EH (cell line): Measurements from ENCODE around the gene PANK4.
"Not testable (repeated sequence)": the region's sequence is repeated elsewhere in the genome, so short reads cannot be mapped to it uniquely, and the experiment has no call there.

Experiments used
- DNase-seq: peaks from one replicate; pipeline ENCODE4 v3.0.0-alpha.2; 2015; ENCODE audit warnings: low read depth

Gene PANK4

DNA sequence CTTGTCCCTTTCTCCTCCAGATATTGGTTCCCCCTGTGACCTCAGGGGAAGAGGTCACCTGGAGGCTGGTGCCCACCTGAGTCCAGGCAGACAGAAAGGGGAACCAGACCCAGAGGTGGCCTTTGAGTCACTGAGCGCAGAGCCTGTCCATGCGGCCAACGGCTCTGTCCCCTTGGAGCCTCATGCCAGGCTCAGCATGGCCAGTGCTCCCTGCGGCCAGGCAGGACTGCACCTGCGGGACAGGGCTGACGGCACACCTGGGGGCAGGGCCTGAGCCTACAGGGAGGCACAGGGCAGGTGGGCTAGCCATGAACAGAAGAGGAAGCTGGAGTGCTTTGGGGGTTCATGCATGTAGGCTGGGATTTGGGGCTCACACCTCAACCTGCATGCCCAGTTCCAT is 32.5 kb upstream of the PANK4 start:
- no peak for DNase-seq

DNA sequence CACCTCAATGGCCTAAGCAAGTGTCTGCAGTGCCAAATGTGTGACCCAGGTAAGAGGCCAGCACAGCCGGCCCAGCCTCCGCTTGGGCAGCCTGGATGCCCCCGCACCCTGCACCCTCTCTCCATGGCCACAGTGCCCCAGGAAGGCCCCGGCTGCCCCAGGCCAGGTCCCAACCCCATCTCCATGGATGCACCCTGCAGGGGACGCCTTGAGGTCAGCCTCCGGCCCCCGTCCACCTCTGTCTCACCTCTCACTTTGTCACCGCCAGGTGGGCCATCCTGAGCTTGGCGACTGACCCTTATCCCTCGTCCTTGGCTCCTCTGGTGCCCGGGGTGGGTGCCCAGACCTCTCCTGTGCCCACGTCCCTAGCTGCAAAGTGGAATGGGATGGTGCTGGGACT is 32.0 kb upstream of the PANK4 start:
- no peak for DNase-seq

DNA sequence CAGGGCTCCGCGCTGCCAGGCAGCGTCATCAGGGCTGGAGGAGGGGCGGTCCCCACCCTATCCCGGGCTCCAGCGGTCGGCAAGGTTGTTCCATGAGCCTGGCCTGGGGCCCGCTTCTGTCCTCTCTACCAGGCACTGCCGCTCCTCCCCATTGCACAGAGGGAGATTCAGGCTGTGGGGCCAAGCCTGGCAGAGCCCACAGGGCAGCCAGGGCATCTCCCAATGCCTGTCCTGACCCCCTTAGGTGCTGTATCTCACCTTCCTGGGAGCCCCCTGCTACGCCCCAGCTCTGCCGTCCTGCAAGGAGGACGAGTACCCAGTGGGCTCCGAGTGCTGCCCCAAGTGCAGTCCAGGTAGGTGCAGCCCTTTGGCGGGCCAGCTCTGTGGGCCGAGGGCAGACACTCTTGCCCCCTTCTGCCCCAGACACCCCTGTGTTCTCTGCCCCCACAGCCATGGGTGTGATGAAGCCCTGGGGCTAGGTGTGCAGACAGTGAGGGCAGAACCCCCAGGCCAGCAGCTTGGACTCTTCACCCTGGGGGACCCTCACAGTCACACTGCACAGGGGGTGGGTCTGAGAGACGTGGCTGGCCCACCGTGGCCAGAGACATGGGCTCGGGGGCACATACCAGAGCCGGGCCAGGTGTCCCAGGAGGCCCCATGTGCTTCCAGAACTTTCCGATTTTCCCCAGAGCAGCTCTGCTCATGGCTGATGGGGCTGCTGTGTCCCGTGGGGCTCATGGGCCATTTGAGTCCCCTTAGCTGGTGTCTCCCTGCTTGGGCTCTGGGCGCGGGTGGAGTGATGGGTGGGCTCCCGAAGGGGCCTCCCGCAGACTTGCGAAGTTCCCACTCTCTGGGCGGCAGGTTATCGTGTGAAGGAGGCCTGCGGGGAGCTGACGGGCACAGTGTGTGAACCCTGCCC is 31.3 kb upstream of the PANK4 start:
- DNase-seq: no peak

DNA sequence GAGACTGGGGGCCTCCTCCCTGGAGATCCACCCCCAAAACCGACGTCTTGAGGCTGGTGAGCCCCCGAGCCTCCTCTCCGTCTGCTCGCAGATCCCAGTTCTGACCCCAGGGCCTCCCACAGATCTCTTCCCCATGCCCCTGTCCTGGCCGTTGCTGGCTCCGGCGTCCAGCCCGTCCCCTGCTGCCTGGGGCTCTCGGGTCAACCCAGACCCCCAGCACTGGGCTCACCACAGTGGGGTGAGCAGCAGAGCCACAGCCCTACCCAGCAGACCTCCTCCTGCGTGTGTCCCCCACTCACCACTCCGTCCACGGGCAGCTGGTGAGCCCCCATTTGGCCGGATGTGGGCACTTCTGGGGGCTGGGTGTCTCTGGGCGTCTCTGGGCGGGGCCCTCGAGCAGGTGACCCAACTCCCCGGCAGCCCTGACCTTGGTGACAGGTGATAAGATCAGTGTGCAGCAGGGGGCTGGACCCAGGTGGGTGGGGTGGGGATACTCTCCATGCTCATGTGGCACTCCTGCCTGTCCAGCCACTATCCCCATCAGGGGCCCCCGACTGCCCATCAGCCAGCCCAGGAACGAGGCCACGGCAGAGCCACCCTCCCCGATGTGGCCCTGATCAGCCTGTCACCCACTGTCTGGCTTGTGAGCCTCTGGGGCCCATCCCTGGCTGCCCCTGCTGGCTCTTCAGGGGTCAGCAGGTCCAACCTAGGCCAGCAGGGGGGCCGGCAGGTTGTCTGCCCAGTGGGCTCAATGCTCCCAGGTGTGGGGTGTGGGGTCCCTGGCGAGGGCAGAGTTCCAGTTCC is 30.5 kb upstream of the PANK4 start:
- DNase-seq: no peak

DNA sequence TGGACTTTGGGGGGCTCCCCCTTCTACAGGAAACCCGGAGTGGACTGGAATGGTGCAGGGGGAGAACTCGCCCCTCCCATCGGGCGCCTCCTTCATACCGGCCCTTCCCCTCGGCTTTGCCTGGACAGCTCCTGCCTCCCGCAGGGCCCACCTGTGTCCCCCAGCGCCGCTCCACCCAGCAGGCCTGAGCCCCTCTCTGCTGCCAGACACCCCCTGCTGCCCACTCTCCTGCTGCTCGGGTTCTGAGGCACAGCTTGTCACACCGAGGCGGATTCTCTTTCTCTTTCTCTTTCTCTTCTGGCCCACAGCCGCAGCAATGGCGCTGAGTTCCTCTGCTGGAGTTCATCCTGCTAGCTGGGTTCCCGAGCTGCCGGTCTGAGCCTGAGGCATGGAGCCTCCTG is 29.9 kb upstream of the PANK4 start, which contains the start of gene TNFRSF14:
TSS of gene TNFRSF14 (plus strand) at position 95 of the 401 bp plus-strand sequence. CDS start at position 389, 294 bp downstream.
- peak; percentile 70 for DNase-seq

DNA sequence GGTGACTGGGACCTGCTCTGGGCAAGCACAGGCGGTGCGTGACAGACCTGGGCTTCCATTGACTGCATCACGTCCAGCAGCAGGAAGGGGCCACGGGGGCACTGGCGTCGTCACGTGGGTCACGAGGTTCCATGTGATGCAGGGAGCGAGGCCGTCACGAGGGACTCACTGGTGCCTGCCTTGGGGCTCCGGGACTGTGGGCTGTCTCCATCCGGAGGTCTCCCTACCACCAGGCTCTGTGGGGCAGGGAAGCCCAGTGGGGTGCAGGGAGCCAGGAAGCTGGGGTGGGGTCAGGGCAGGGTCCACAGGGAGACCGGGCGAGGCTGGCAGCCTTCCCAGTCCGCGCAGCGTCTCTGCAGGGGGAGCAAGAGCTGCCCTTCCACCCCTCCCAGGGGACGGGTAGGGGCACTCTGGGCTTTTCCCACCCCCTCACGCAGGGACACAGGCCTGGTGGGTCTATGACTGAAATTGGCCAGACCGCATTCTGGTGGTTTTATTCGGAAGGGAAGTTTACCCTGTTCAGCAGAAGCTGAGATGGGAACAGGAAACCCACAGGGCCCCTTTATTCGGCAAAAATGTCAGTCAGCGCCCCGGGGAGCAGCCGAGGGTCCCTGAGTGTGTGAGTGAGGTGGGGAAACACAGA is 29.4 kb upstream of the PANK4 start:
- DNase-seq: peak; percentile 26

DNA sequence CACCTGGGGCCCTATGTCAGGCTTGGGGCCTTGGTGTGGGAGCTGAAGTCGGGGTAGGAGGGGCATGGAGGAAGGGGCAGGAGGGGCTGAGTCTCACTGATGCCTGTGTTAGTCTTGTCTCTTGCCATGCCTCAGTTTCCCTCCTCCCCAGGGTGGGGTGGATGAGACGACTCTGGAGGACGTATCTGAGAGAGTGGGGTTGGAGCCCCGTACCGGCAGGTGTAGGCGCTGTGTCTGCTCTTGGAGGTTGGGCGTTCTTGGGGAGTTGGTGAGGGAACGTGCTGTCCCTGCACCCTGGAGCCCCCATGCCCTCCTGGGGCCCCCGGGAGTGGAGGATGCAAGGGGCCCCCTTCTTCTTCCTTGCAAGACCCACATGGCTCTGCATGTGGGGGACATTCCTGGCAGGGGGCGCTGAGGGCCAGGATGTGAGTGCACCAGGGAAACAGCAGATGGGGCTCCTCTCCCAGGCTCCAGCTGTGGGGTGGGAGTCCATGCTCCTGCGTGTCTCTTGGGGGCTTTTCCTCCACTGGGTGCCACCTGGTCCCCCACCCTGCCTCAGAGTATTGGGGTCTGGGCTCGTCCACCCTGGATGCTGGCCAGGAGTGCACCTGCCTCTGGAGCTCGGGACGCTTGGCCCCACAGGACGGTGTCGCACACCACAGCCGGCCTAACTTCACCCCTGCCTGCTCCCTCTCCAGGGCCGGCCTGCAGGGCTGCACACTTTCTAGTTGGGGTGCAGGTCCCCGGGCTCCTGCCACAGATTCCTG is 28.4 kb upstream of the PANK4 start:
- peak; percentile 14 for DNase-seq

DNA sequence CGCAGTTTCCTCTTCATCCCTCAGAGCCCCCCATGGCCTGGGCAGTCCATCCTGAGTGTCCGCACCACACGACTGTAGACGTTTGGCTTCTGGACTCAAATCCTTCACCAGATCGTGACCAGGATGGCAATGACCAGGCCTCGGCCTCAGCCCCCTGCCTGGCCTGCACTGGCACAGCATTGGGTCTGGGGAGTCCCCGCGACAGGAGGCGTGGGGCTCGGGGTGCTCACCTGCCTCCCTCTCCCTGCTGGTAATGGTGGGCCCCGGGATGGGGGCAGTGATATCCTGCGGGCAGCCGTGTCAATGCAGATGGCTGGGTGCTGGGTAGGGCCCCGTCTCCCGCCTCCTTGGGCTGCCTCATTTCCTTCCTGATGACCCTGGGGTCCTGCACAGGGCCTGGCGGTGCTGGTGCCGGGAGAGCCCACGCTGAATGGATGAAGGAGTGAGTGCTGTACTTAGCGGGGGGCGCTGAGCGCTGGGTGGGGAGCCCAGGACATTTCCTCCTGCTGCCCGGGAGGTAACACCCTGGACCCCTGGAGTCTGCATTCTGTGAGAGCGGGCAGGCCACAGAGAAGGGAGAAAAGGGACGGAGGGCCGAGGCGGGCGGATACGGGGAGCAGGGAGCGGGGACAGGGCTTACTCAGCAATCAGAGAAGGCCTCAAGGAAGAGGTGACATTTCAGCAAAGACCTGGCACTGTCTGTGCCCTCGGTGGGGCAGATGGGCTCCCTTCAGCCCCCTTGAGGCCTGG is 27.6 kb upstream of the PANK4 start:
- DNase-seq: no peak

DNA sequence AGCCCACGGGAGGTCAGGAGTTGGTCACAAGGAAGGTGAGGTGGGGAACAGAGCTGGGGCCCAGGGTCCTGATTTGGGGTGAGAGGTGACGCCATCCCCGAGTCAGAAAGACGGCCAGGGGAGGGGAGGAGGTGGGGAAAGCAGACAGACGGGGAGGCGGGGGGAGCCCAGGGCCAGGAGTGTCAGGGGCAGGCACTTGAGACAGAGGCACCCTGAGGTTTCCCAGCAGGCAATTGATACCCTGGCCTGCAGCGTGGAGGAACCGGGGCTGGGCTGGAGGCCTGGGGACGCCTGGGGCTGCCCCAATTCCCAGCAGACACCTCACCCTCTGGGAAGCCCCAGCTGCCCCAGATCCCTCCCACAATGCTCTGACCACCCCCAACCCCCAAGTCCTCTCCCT is 26.7 kb upstream of the PANK4 start:
- DNase-seq: not testable (repeated sequence)

DNA sequence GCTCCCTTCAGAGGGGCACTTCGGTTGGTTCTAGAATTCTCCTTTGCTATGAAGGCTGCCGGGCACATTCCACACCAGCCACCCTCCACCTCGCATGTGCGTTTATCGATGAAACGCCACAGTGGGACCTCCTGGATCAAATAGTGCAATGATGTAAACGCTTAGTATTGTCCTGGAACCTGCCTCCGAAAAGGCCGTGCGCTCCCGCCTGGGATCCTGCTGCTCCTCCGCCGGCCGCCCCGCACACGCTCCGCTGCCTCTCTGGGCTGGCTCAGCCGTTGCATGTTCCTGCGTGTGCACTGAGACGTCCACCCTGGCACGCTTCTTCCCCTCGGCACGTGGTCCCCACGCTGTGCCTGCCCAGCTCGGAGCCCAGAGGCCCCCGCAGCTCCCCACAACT is 25.8 kb upstream of the PANK4 start:
- DNase-seq: no peak

DNA sequence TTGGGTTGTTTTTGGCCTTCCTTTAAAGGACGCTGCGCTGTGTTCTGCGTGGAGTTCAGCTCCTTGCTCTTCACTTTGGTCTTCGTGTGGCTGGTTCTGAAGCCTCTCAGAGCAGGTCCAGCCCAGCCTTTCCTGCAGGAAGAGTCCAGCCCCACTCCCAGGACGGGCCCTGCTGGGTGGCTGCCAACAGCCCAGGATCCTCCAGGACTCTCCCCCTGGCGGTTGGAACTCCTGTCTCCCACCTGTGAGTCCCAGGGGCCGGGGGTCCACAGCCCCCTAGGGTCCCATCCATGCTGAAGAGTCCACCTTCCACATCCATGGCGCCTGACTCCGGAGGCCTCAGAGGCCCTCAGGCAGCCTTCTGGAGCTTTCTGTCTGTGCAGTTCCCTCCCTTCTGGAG is 25.1 kb upstream of the PANK4 start:
- not testable (repeated sequence) for DNase-seq

DNA sequence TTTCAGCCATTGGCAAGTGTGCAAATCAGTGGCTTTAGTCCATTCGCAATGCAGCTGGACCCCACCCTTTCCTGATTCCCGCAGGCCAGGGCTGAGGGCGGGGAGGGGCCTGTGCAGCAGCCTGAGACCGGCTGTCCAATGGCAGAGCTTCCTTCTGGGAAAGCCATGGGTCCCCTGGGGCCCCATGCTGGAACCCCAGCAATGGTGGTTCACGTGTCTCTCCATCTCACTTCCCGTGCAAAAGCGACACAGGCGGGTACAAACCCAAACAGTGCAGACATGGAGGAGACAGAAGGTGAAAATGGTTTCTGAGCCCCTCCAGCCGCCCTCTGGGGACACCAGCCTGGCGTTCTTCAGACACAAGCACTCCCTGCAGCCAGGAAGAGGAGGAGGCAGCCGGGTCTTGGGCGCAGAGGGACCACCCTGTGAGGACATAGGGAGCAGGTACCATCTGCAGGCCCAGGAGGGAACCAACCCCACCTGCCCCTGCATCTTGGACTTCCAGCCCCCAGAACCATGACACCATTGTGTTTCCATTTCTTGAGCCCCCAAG is 24.0 kb upstream of the PANK4 start:
- not testable (repeated sequence) for DNase-seq

DNA sequence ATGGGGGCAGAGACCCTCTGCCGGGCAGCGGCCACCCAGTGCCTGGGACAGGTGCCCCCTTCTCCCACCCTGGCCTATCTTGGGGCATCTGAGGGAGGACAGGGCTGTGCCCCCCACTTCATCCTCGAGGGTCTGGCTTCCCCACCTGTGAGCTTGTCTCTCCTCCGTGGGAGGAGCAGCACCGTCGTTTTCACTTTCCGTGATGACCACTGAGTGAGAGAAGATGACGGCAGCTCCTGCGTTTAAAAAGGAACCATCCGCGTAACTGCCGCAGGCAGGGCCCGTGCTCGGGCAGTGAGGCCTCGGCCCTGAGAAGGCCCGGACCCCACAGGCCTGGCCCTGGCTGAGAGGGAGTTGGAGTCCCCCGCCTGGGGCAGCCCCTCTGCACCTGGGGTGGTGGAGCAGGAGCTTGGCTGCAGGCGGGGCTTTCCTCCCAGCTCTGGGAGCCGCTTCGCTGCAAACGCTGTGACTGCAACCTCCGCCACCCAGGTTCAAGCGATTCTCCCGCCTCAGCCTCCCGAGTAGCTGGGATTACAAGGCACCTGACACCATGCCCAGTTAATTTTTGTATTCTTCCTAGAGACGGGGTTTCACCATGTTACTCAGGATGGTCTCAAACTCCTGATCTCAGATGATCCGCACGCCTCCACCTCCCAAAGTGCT is 23.1 kb upstream of the PANK4 start:
- DNase-seq: not testable (repeated sequence)

DNA sequence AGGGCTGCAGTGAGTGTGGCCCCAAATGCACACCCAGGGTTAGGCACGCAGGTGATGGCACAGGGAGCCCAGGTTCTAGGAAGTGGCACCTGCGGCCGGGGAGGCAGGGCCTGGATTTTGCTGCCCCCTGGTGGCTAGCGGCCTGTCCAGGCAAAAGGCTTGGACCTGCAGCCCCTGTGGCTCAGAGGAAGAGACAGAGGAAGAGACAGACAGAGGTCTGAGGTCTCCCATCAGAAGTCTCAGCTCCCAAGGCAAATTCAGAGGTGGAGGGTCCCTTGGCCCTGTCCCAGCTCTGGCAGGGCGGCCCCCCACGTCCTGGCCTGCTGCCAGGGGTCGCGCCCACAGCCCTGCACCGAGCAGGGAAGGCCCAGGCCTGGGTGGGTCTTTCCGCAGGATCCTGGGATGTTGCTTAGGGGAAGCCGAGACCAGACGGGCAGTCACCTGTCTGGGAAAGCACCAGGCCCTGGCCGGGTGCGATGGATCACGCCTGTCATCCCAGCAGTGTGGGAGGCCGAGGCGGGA is 21.7 kb upstream of the PANK4 start:
- DNase-seq: peak; percentile 71

DNA sequence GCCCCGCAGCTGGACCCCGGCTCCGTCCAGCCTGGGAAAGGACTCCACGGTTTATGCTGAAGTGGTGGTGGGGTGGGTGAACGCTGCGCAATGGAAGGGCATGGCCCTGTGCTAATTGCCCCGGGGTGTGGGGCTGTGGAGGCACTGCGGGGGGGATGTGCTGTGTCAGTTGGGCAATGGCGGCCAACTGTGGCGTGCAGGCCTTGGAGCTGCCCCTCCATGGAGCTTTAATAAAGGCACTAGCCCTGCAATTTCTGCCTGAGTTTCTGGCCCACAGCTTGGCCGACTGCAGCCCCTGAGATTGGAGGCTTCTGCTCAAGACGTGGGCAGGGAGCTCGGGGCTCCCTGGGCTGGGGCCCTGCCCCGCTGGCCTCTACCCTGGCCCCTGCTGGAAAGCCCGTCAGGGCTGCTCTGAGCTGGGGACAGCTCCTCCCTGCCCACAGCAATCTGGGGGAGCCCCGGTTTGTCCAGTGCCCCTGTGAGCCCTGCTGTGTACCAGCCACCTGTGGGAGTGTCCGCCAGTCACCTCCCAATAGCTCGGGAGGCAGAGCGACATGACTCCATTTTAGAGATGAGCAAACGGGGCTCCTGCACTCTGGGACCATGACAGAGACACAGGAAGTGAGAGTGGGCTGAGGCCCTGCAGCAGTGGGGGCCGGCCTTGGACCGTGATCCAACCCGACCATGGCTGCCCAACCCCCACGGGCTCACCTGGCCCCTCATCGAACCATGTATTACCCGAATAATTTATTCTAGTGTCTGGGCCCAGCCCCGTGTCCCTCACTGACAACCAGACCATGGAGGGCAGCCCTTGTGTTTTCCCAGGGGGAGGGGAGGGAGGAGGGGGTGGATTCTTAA is 21.0 kb upstream of the PANK4 start:
- peak; percentile 17 for DNase-seq

DNA sequence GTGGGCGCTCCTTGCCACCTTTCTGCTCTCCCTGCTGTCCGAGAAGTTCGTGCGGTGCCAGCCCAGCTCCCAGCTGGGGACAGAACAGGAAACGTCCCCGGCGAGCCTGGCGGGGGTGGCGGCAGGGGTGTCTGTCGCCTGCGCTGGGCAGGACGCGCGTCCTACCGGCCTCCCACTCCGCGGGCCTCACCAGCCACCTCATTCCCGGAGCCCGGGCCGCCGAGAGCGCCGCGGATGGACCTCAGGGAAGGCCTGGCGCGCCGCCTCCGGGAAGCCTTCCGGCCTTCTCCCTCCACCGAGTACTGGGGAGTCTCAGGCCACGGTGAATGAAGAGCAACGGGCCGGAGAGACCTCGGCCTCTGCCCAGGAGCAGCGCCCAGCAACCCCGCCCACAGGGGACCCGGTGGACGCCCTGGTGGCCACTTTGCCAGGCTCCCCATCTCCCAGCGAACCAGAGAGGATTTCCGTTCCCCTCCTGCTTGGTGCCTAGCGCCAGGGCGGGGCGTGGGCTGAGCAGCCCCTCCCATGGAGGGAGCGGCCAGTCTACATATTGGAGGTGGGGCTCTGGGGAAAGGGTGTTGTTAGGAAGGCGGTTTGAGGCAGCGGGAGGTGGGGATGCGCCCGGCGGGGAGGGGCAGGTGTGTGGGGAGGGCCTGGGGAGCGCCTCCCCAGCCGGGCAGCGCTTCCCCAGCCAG is 20.3 kb upstream of the PANK4 start:
- peak; percentile 89 for DNase-seq

DNA sequence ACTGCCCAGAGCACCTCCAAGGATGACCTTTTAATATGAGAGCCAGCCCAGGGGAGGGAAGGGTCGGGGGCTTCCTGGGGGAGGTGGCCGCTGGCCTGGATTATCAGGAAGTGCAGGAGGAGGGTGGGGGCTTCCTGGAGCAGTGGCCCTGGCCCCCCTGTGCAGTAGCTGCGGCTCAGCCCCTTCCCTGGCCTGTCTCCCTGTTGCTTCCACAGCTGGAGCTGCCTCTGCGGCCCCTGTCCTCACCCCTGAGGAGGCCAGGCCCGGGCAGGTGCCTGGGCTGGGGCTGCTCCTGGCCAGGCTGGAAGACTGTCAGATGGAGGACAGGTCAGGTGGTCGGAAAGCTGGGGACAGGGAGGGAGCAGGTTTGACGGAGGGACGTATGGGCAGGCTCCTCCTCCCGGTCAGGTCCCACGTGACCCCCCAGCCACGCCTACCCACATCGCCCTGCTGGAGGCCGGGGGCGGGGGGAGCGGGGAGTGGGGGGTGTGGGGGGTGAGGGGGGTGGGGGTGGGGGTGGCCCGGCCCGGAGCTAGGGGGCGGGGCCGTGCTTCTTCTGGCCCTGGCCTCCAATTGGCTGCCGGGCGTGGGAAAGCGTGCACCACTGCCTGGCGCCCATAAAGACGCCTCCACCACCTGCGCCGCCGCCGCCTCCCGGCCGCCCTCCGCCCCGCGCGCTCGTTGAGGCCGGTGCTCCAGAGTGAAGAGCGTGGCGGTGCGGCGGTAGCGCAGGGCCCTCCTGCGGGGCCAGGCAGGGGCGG is 19.5 kb upstream of the PANK4 start:
- peak; percentile 88 for DNase-seq
